ENCODE data around the gene DYNLL2.

DNA sequence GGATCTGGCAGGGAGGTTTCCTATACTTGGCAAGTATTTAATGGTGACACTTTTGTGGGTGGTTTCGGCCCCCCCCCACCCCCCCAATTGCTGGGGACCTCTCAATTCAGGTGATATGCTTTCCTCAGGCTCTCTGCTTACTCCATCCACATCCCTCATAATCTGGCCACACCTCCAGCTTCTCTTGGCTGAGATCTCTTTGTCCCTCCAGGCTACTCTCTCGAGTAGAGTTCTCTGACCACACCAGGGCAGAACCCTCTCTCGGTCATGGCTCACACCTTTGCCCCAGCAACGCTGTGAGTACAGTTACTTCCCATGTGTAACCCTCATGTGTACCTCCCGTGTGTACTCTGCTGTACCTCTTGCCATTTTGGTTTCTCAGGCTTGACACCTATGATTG is 42.1 kb upstream of the DYNLL2 start:
- TF ChIP-seq, protein P1, sequence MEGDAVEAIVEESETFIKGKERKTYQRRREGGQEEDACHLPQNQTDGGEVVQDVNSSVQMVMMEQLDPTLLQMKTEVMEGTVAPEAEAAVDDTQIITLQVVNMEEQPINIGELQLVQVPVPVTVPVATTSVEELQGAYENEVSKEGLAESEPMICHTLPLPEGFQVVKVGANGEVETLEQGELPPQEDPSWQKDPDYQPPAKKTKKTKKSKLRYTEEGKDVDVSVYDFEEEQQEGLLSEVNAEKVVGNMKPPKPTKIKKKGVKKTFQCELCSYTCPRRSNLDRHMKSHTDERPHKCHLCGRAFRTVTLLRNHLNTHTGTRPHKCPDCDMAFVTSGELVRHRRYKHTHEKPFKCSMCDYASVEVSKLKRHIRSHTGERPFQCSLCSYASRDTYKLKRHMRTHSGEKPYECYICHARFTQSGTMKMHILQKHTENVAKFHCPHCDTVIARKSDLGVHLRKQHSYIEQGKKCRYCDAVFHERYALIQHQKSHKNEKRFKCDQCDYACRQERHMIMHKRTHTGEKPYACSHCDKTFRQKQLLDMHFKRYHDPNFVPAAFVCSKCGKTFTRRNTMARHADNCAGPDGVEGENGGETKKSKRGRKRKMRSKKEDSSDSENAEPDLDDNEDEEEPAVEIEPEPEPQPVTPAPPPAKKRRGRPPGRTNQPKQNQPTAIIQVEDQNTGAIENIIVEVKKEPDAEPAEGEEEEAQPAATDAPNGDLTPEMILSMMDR (IDR thresholded peaks at IDR 0.05), result no peak
- TF ChIP-seq POLR2A (IDR thresholded peaks at IDR 0.05), result no peak
- no peak for TF ChIP-seq POLR2AphosphoS5 (IDR thresholded peaks at IDR 0.05)

Measured in prostate gland (tissue), 2 donors.